Measurements from ENCODE around the gene GYG2. TPM values are rescaled to one million over a fixed set of nuclear protein-coding genes. Genes with fewer than 3 reads are reported as not detected.

The GYG2 gene
- total RNA-seq, 1 donor from 2014 or later = not detected

GRCh38 chrX:2863646-2864045, 34.9 kb downstream of the GYG2 start:
- Mint-ChIP-seq H3K4me1 (no peaks in the 10 kb centered on the region), H3K4me3 (no peak overlapping the region), H3K36me3 (ENCODE audit: low read depth) (no peaks in the 10 kb centered on the region), H3K27me3 (no peaks in the 10 kb centered on the region), H3K27ac (no peak overlapping the region), H3K9me3 (no peaks in the 10 kb centered on the region)
- TF ChIP-seq CTCF (IDR thresholded peaks at IDR 0.05) = no peak
- intact Hi-C loops (cut with micrococcal nuclease) = no loop called here
- ChIA-PET POLR2A (no interaction called here), CTCF (no interaction called here)
- ATAC-seq (ENCODE audit: low read depth) (no peak), DNase-seq (no peak)

- no peaks in the 10 kb centered on the region for H3K36me3 Mint-ChIP-seq (ENCODE audit: low read depth)
- ChIA-PET CTCF (no interaction called here), POLR2A (no interaction called here)
- no peaks in the 10 kb centered on the region for H3K27me3 Mint-ChIP-seq
- ATAC-seq (ENCODE audit: low read depth) = no peak
- intact Hi-C loops (cut with micrococcal nuclease) = no loop called here
- no peak for TF ChIP-seq CTCF (IDR thresholded peaks at IDR 0.05)
- no peaks in the 10 kb centered on the region for H3K4me1 Mint-ChIP-seq
- H3K27ac Mint-ChIP-seq = no peak overlapping the region
- H3K4me3 Mint-ChIP-seq = no peak overlapping the region
- H3K9me3 Mint-ChIP-seq = no peaks in the 10 kb centered on the region
- no peak for DNase-seq
Measured at GRCh38 chrX:2867206-2867605, 38.5 kb downstream of the GYG2 start.

- Mint-ChIP-seq H3K27me3 (no peaks in the 10 kb centered on the region), H3K36me3 (ENCODE audit: low read depth) (no peaks in the 10 kb centered on the region), H3K4me1 (no peaks in the 10 kb centered on the region), H3K9me3 (no peaks in the 10 kb centered on the region), H3K27ac (no peak overlapping the region), H3K4me3 (no peak overlapping the region)
- intact Hi-C loops (cut with micrococcal nuclease) = no loop called here
- TF ChIP-seq CTCF (IDR thresholded peaks at IDR 0.05) = no peak
- DNase-seq (no peak), ATAC-seq (ENCODE audit: low read depth) (no peak)
- POLR2A ChIA-PET = no interaction called here
- CTCF ChIA-PET = no interaction called here
Measured at GRCh38 chrX:2870650-2871049, 41.9 kb downstream of the GYG2 start.

GRCh38 chrX:2871831-2872230, 43.1 kb downstream of the GYG2 start:
- intact Hi-C loops (cut with micrococcal nuclease) = no loop called here

GRCh38 chrX:2872671-2873277, 44.0 kb downstream of the GYG2 start:
- POLR2A ChIA-PET = no interaction called here
- ATAC-seq (ENCODE audit: low read depth) = no peak
- Mint-ChIP-seq H3K9me3 (no peaks in the 10 kb centered on the region), H3K27ac (no peak overlapping the region), H3K4me3 (no peak overlapping the region), H3K36me3 (ENCODE audit: low read depth) (no peaks in the 10 kb centered on the region), H3K4me1 (no peaks in the 10 kb centered on the region), H3K27me3 (no peaks in the 10 kb centered on the region)
- CTCF ChIA-PET = no interaction called here
- intact Hi-C loops (cut with micrococcal nuclease) = no loop called here
- DNase-seq = no peak
- TF ChIP-seq CTCF (IDR thresholded peaks at IDR 0.05) = no peak

More at GRCh38 chrX:2871831-2872230, 43.1 kb downstream of the GYG2 start:
- CTCF ChIA-PET = no interaction called here
- H3K27me3 Mint-ChIP-seq = no peaks in the 10 kb centered on the region
- POLR2A ChIA-PET = no interaction called here
- DNase-seq = no peak
- H3K4me3 Mint-ChIP-seq = no peak overlapping the region
- H3K9me3 Mint-ChIP-seq = no peaks in the 10 kb centered on the region
- ATAC-seq (ENCODE audit: low read depth) = no peak
- TF ChIP-seq CTCF (IDR thresholded peaks at IDR 0.05) = no peak
- H3K27ac Mint-ChIP-seq = no peak overlapping the region
- H3K36me3 Mint-ChIP-seq (ENCODE audit: low read depth) = no peaks in the 10 kb centered on the region
- no peaks in the 10 kb centered on the region for H3K4me1 Mint-ChIP-seq
